DMS153 treated with DMSO at 0.1 percent for 48 hours (cell line): Measurements from ENCODE around the gene CNIH1.
A peak's percentile ranks its signal among the peaks of the same experiment; 100 is the strongest.
"Not testable (repeated sequence)": the region's sequence is repeated elsewhere in the genome, so short reads cannot be mapped to it uniquely, and the experiment has no call there.

Source experiments
- DNase-seq: peaks from one replicate; lab custom pipeline; 2025; ENCODE audit not compliant: unreplicated experiment; lab: John Stamatoyannopoulos, UW

Gene CNIH1

GRCh38 chr14:54435500-54435981 is 5.6 kb downstream of the CNIH1 start:
- no peak for DNase-seq

GRCh38 chr14:54428527-54428926 is 12.6 kb downstream of the CNIH1 start:
- no peak for DNase-seq

- DNase-seq, result no peak
Measured at GRCh38 chr14:54427871-54428270, 13.3 kb downstream of the CNIH1 start.

- no peak for DNase-seq
Measured at GRCh38 chr14:54425537-54426274, 15.5 kb downstream of the CNIH1 start.

- DNase-seq, result no peak
Measured at GRCh38 chr14:54425068-54425467, 16.1 kb downstream of the CNIH1 start.

GRCh38 chr14:54424479-54424901 is 16.7 kb downstream of the CNIH1 start:
- peak; percentile 54 for DNase-seq

- DNase-seq, result no peak
Measured at GRCh38 chr14:54423991-54424390, 17.2 kb downstream of the CNIH1 start.

- DNase-seq, result no peak
Measured at GRCh38 chr14:54420478-54421142, 20.6 kb downstream of the CNIH1 start.

- DNase-seq, result no peak
Measured at GRCh38 chr14:54411371-54411770, 29.8 kb downstream of the CNIH1 start.

GRCh38 chr14:54410215-54410614 is 31.0 kb downstream of the CNIH1 start:
- no peak for DNase-seq

- not testable (repeated sequence) for DNase-seq
Measured at GRCh38 chr14:54403401-54404005, 37.7 kb downstream of the CNIH1 start.

- no peak for DNase-seq
Measured at GRCh38 chr14:54399560-54399959, 41.6 kb downstream of the CNIH1 start.

GRCh38 chr14:54396493-54397335 is 44.5 kb downstream of the CNIH1 start, which contains the start of gene CDKN3:
Gene CDKN3 (plus strand): TSS chr14:54397007. CDS start chr14:54397069, 62 bp downstream.
- DNase-seq, result peak; percentile 99

- DNase-seq, result no peak
Measured at GRCh38 chr14:54396183-54396492, 45.0 kb downstream of the CNIH1 start.

- DNase-seq, result no peak
Measured at GRCh38 chr14:54395716-54396115, 45.5 kb downstream of the CNIH1 start.

- DNase-seq, result no peak
Measured at GRCh38 chr14:54395284-54395683, 45.9 kb downstream of the CNIH1 start.

GRCh38 chr14:54394596-54394995 is 46.6 kb downstream of the CNIH1 start:
- DNase-seq, result no peak

GRCh38 chr14:54392986-54393884 is 47.9 kb downstream of the CNIH1 start:
- not testable (repeated sequence) for DNase-seq

- no peak for DNase-seq
Measured at GRCh38 chr14:54392131-54392859, 48.9 kb downstream of the CNIH1 start.
